Gastroesophageal sphincter (tissue), 4 donors: ENCODE measurements around the gene CAD. TPM values are rescaled to one million over a fixed set of nuclear protein-coding genes. Genes with fewer than 3 reads are reported as not detected.

Experiments
- ATAC-seq: fragments of 150-250 bp; one replicate; pipeline ENCODE4 v1.9.1; 2016; ENCODE audit warnings: mild to moderate bottlenecking, moderate library complexity
- H3K27ac ChIP-seq, 4 donors: fragments of 200-600 bp; sonication (generic) in 3 of 4; 1 replicate in 3 of 4; 2 replicates in 1 of 4; pipeline ENCODE4 v1.5.1; 2016 to 2019
- H3K27me3 ChIP-seq: fragments of 200-600 bp; sonication (generic); one replicate; pipeline ENCODE4 v1.5.1; 2019
- H3K36me3 ChIP-seq, 2 donors: fragments of 200-600 bp; sonication (generic); one replicate each; pipeline ENCODE4 v1.5.1; 2019; ENCODE audit warnings: control low read depth in 1 of 2
- H3K4me1 ChIP-seq, 3 donors: fragments of 200-600 bp; sonication (generic); 1 replicate in 2 of 3; 2 replicates in 1 of 3; pipeline ENCODE4 v1.5.1; 2016 to 2019; ENCODE audit warnings: control low read depth in 2 of 3
- H3K4me3 ChIP-seq, 2 donors: fragments of 200-600 bp; sonication (generic); one replicate each; pipeline ENCODE4 v1.5.1; 2019; ENCODE audit warnings: mild to moderate bottlenecking in 1 of 2, moderate library complexity in 1 of 2
- H3K9me3 ChIP-seq, 3 donors: fragments of 200-600 bp; sonication (generic); one replicate each; pipeline ENCODE4 v1.5.1; 2017 to 2019; ENCODE audit warnings: control low read depth in 2 of 3
- CTCF ChIP-seq, 4 experiments: fragments of 200-600 bp in 2 of 4; fragments of 450-650 bp in 2 of 4; sonication (generic) in 1 of 4; IDR thresholded peaks; one replicate each; pipeline ENCODE4 v1.5.1; 2017 to 2019; ENCODE audit warnings: antibody characterized with exemption in 4 of 4, mild to moderate bottlenecking in 2 of 4, moderate library complexity in 2 of 4
- EP300 ChIP-seq: sonication (generic); formaldehyde crosslinking; IDR thresholded peaks from one replicate; pipeline ENCODE4 v1.6.1; 2017; ENCODE audit warnings: antibody characterized with exemption, mild to moderate bottlenecking
- POLR2A ChIP-seq, 2 donors: fragments of 450-650 bp; IDR thresholded peaks; one replicate each; pipeline ENCODE4 v1.6.1; 2017; ENCODE audit warnings: antibody characterized with exemption in 2 of 2, mild to moderate bottlenecking in 2 of 2, moderate library complexity in 1 of 2
- POLR2AphosphoS5 ChIP-seq: sonication (generic); formaldehyde crosslinking; IDR thresholded peaks from one replicate; pipeline ENCODE4 v1.6.1; 2017; ENCODE audit warnings: antibody characterized with exemption
- WGBS, 2 donors: methylation state at CpG; one replicate each; pipeline ENCODE4 v1.1.5; 2018; ENCODE audit warnings: low coverage in 1 of 2; 5-methylcytosine and 5-hydroxymethylcytosine counted together
- total RNA-seq, 4 donors: library from RNA; depleted of rRNA; stranded (reverse); fragments of >200 nt; gene quantifications; one replicate each; pipeline ENCODE4 v1.1.0, GENCODE V29; 2016

CAD gene
- total RNA-seq, 4 donors from 2014 or later: 12.1 to 23.3 (median 16.3) TPM

DNA sequence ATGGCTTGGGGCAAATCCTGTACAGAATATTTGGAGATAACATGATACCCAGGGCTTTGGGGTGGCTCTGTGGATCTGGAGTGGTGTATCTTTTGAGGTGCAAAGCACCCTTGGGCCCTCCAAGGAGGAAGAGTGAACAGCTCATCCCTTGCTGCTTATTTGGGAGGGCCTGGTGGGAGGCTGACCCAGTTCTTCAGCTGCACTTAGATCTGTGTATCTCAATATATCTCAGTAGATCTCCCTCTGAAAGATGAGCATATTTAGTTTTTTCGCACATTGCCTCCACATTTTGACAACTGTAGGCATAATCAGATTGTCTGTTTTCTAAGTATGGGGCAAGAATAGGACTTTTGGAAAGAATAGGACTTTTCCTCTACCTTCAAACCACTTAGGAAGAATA, 67.8 kb downstream of the CAD start:
- Histone ChIP-seq H3K36me3 (no peaks in the 10 kb centered on the region), H3K4me1 (peaks cover 0 to 3% (median 0%) of the 10 kb centered on the region in 3 donors), H3K4me3 (no peak overlapping the region), H3K27me3 (peaks cover 47% of the 10 kb centered on the region), H3K9me3 (no peaks in the 10 kb centered on the region), H3K27ac (no peak overlapping the region)
- 88 to 94% methylated on average over 1 of the region's 1 CpG for WGBS, 2 donors
- TF ChIP-seq POLR2A (IDR thresholded peaks at IDR 0.05): no peak
- no peak for TF ChIP-seq POLR2AphosphoS5
- no peak for TF ChIP-seq CTCF (IDR thresholded peaks at IDR 0.05)
- TF ChIP-seq EP300: no peak
- ATAC-seq: no peak

DNA sequence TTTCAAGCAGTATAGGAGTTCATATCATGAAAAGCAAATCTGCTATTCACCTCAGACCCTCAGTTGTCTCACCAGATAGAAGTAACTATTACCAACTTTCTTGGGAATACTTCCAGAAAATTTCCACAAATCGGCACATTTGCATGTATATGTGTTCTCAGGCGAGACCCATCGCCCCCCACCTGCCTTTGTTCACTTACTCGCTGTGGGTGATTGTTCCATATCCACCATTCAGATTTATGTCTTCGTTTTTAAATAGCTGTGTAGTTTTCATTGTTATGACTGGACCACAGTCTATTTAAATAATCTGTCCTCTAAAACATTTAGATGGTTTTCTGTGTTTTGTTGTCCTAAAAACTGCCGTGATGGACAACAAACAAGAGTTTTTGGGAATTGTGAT, 68.3 kb downstream of the CAD start:
- Histone ChIP-seq H3K4me3 (no peak overlapping the region), H3K27ac (no peak overlapping the region), H3K9me3 (no peaks in the 10 kb centered on the region), H3K27me3 (peaks cover 52% of the 10 kb centered on the region), H3K36me3 (no peaks in the 10 kb centered on the region), H3K4me1 (no peaks in the 10 kb centered on the region)
- TF ChIP-seq POLR2AphosphoS5: no peak
- no peak for TF ChIP-seq POLR2A (IDR thresholded peaks at IDR 0.05)
- TF ChIP-seq EP300: no peak
- TF ChIP-seq CTCF (IDR thresholded peaks at IDR 0.05): no peak
- WGBS, 2 donors: 60 to 71% methylated on average over 6 of the region's 6 CpGs
- ATAC-seq: no peak

- TF ChIP-seq POLR2AphosphoS5: no peak
- TF ChIP-seq POLR2A (IDR thresholded peaks at IDR 0.05): no peak
- no peak for TF ChIP-seq CTCF (IDR thresholded peaks at IDR 0.05)
- no peak for TF ChIP-seq EP300
- no peaks in the 10 kb centered on the region for H3K9me3 ChIP-seq
Measured at GRCh38 chr2:27288610-27289009, 71.4 kb downstream of the CAD start.

GRCh38 chr2:27290549-27290948, 73.4 kb downstream of the CAD start:
- Histone ChIP-seq H3K27me3 (peaks cover 45% of the 10 kb centered on the region), H3K9me3 (no peaks in the 10 kb centered on the region), H3K4me3 (no peak overlapping the region), H3K4me1 (no peaks in the 10 kb centered on the region), H3K27ac (no peak overlapping the region), H3K36me3 (no peaks in the 10 kb centered on the region)
- 85 to 96% methylated on average over 5 of the region's 5 CpGs for WGBS, 2 donors
- ATAC-seq: no peak
- TF ChIP-seq POLR2AphosphoS5 (no peak), EP300 (no peak), POLR2A (IDR thresholded peaks at IDR 0.05) (no peak), CTCF (IDR thresholded peaks at IDR 0.05) (no peak)

More at GRCh38 chr2:27288610-27289009, 71.4 kb downstream of the CAD start:
- no peaks in the 10 kb centered on the region for H3K36me3 ChIP-seq
- peaks cover 52% of the 10 kb centered on the region for H3K27me3 ChIP-seq
- H3K4me3 ChIP-seq: no peak overlapping the region
- no peak for ATAC-seq
- no peak overlapping the region for H3K27ac ChIP-seq
- 20 to 47% methylated on average over 3 of the region's 3 CpGs for WGBS, 2 donors
- H3K4me1 ChIP-seq: no peaks in the 10 kb centered on the region

GRCh38 chr2:27291865-27292264, 74.7 kb downstream of the CAD start:
- ATAC-seq: no peak
- H3K9me3 ChIP-seq: no peaks in the 10 kb centered on the region
- no peak overlapping the region for H3K4me3 ChIP-seq
- H3K27me3 ChIP-seq: peaks cover 55% of the 10 kb centered on the region
- WGBS, 2 donors: 20 to 50% methylated on average over 2 of the region's 6 CpGs
- no peaks in the 10 kb centered on the region for H3K36me3 ChIP-seq
- no peaks in the 10 kb centered on the region for H3K4me1 ChIP-seq
- TF ChIP-seq CTCF (IDR thresholded peaks at IDR 0.05) (no peak), POLR2A (IDR thresholded peaks at IDR 0.05) (no peak), POLR2AphosphoS5 (no peak), EP300 (no peak)
- H3K27ac ChIP-seq: no peak overlapping the region

Other genes starting within 250 kb of the CAD start
- gene MAPRE3, start 246.7 kb upstream of the CAD start, total RNA-seq: 10 to 100 TPM in 3 of 4 donors, 1 to 10 TPM in 1; 8.5 to 18.6 (median 12.4) TPM
- 10 to 100 TPM; 16.7 to 39.4 (median 30.3) TPM for gene TMEM214, start 184.4 kb upstream of the CAD start, total RNA-seq
- gene AGBL5, start 165.7 kb upstream of the CAD start, total RNA-seq: 10 to 100 TPM; 16.2 to 31.7 (median 23.0) TPM
- gene OST4, start 145.7 kb upstream of the CAD start, total RNA-seq: 100 to 1,000 TPM; 201 to 353 (median 221) TPM
- gene EMILIN1, start 138.8 kb upstream of the CAD start, total RNA-seq: 100 to 1,000 TPM in 3 of 4 donors, 10 to 100 TPM in 1; 94.1 to 257 (median 174) TPM
- gene KHK, start 130.6 kb upstream of the CAD start, total RNA-seq: 1 to 10 TPM; 1.2 to 6.1 (median 1.9) TPM
- gene CGREF1, start 98.2 kb upstream of the CAD start, total RNA-seq: 1 to 10 TPM in 1 of 4 donors, not detected in 3; 1.0 TPM
- 1 to 10 TPM in 1 of 4 donors, not detected in 3; 1.5 TPM for gene ABHD1, start 93.6 kb upstream of the CAD start, total RNA-seq
- 10 to 100 TPM; 47.0 to 83.9 (median 50.8) TPM for gene PREB, start 82.7 kb upstream of the CAD start, total RNA-seq
- gene PRR30, start 78.0 kb upstream of the CAD start, total RNA-seq: not detected
- gene TCF23, start 68.4 kb upstream of the CAD start, total RNA-seq: under 1 TPM in 1 of 4 donors, not detected in 3; 0.13 TPM
- gene ATRAID, start 5.3 kb upstream of the CAD start, total RNA-seq: 100 to 1,000 TPM; 124 to 147 (median 129) TPM
- 10 to 100 TPM in 3 of 4 donors, 1 to 10 TPM in 1; 8.3 to 16.8 (median 13.5) TPM for gene SLC5A6, start 5.1 kb upstream of the CAD start, total RNA-seq
- not detected for gene SLC30A3, start 45.7 kb downstream of the CAD start, total RNA-seq
- gene DNAJC5G, start 58.1 kb downstream of the CAD start, total RNA-seq: not detected
- gene TRIM54, start 65.1 kb downstream of the CAD start, total RNA-seq: under 1 TPM in 2 of 4 donors, not detected in 2; 0.15 to 0.31 TPM
- gene UCN, start 91.1 kb downstream of the CAD start, total RNA-seq: 1 to 10 TPM in 3 of 4 donors, under 1 TPM in 1; 0.67 to 5.0 (median 2.0) TPM
- gene MPV17, start 105.7 kb downstream of the CAD start, total RNA-seq: 10 to 100 TPM; 57.9 to 93.4 (median 66.4) TPM
- gene GTF3C2, start 139.4 kb downstream of the CAD start, total RNA-seq: 10 to 100 TPM; 26.2 to 68.5 (median 32.0) TPM
- 10 to 100 TPM; 40.8 to 54.9 (median 48.8) TPM for gene EIF2B4, start 153.0 kb downstream of the CAD start, total RNA-seq
- 100 to 1,000 TPM; 104 to 130 (median 118) TPM for gene SNX17, start 153.2 kb downstream of the CAD start, total RNA-seq
- gene ZNF513, start 163.4 kb downstream of the CAD start, total RNA-seq: 10 to 100 TPM in 2 of 4 donors, 1 to 10 TPM in 2; 6.6 to 16.3 (median 11.0) TPM
- gene PPM1G, start 192.2 kb downstream of the CAD start, total RNA-seq: 10 to 100 TPM; 50.2 to 74.2 (median 58.8) TPM
- gene NRBP1, start 211.3 kb downstream of the CAD start, total RNA-seq: 10 to 100 TPM; 78.5 to 90.7 (median 89.1) TPM
- 1 to 10 TPM in 1 of 4 donors, under 1 TPM in 1, not detected in 2; 0.94 to 1.1 TPM for gene KRTCAP3, start 225.0 kb downstream of the CAD start, total RNA-seq